HL-60 (cell line): Measurements from ENCODE around the gene LRRC42.

Experiments used
- DNase-seq, 2 experiments: peaks; one replicate each; pipeline ENCODE4 v3.0.0-alpha.2; 2010 to 2020; ENCODE audit warnings: low read depth in 1 of 2, low spot score in 1 of 2
- H3K27ac ChIP-seq: fragments of 250-450 bp; sonication (Bioruptor Pico); replicated peaks from 2 replicates; pipeline ENCODE4 v1.5.1; 2020; ENCODE audit warnings: mild to moderate bottlenecking, moderate library complexity
- H3K27me3 ChIP-seq: fragments of 250-450 bp; sonication (Bioruptor Pico); 2 replicates; pipeline ENCODE4 v1.5.1; 2021; ENCODE audit warnings: mild to moderate bottlenecking, moderate library complexity; ENCODE audit not compliant: insufficient read depth, poor library complexity, severe bottlenecking
- H3K4me3 ChIP-seq: replicated peaks from 2 replicates; pipeline ENCODE4 v1.5.1; 2011; ENCODE audit warnings: mild to moderate bottlenecking, control low read depth, low read length; ENCODE audit not compliant: insufficient read depth
- GABPA ChIP-seq: IDR thresholded peaks from 2 replicates; pipeline ENCODE4 v1.6.1; 2012; ENCODE audit warnings: low read depth
- POLR2AphosphoS5 ChIP-seq: IDR thresholded peaks from 2 replicates; pipeline ENCODE4 v1.6.1; 2012; ENCODE audit warnings: low read depth
- REST ChIP-seq: IDR thresholded peaks from 2 replicates; pipeline ENCODE4 v1.6.1; 2012; ENCODE audit warnings: low read depth; ENCODE audit not compliant: insufficient replicate concordance
- SPI1 ChIP-seq: IDR thresholded peaks from 2 replicates; pipeline ENCODE4 v1.6.1; 2012; ENCODE audit warnings: low read depth, mild to moderate bottlenecking, borderline replicate concordance
- long read RNA-seq: library from polyadenylated mRNA; unstranded; transcript quantifications from one replicate; pipeline ENCODE4 v2.0.0, GENCODE V29; 2020
- TF ChIP-seq, protein P1 (sequence below): IDR thresholded peaks from one replicate; pipeline ENCODE4 v1.5.1; 2011; ENCODE audit warnings: low read length, control low read depth, inconsistent platforms; ENCODE audit not compliant: insufficient read depth

Gene LRRC42
- long read RNA-seq, transcript LRRC42-201 (8 exons, 1,727 nt): major isoform, 44 of 101 reads
- long read RNA-seq, transcript LRRC42-203 (9 exons, 2,037 nt): minor isoform, 39 of 101 reads
- long read RNA-seq, partial matches to known transcripts: 2 of 101 reads
- long read RNA-seq, other reads (novel, unspliced or antisense): 16 of 101 reads

DNA sequence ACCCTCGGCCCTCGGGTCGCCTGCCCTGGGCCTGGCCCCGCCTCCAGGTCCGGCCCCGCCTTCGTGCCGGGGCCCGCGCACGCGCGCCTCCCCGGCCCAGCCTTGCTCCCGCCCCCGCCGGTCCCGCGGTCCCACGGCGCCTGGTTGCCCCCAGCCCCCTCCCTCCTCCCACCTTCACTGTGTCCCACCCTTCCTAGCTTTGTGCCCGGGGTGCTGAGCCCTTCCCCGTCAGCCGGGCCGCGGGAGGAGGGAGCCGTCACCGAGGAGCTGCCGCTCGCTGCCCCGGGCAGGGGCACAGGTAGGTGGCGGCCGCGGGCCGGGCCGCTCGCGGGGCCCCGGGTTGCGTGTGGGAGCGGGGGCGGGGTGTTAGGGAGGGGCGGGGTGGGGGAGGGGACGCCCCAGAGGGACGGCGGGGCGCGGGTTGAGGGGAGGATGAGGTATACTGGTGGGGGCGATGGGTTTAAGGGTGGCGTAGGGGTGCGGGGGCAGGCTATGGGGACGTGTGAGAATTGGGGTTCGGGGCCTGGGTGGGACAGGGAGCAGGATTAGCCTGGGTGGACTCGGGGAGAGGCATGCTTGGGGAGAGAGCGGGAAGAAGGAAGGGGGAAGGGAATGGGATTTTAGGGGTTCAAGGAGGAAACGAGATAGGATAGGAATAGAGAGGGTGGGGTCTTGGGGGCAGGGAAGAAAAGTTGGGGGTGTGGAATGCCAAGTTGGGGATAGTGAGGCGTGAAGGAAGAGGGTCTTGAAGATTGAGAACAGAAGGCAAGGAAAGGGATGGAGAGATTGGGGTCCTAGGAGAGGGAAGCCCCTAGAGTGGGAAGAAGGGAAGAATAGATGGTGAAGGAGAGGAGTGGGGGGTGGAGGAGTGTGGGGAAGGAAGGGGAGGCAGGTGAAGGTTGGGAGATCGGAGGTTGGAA, at the start of gene LRRC42:
LRRC42 (plus strand) TSS at position 99 of the 920 bp plus-strand sequence. CDS start 5,650 bp downstream, outside the sequence.
- TF ChIP-seq GABPA: no peak
- TF ChIP-seq REST: no peak
- TF ChIP-seq POLR2AphosphoS5: no peak
- no peak for TF ChIP-seq SPI1
- TF ChIP-seq, protein P1, sequence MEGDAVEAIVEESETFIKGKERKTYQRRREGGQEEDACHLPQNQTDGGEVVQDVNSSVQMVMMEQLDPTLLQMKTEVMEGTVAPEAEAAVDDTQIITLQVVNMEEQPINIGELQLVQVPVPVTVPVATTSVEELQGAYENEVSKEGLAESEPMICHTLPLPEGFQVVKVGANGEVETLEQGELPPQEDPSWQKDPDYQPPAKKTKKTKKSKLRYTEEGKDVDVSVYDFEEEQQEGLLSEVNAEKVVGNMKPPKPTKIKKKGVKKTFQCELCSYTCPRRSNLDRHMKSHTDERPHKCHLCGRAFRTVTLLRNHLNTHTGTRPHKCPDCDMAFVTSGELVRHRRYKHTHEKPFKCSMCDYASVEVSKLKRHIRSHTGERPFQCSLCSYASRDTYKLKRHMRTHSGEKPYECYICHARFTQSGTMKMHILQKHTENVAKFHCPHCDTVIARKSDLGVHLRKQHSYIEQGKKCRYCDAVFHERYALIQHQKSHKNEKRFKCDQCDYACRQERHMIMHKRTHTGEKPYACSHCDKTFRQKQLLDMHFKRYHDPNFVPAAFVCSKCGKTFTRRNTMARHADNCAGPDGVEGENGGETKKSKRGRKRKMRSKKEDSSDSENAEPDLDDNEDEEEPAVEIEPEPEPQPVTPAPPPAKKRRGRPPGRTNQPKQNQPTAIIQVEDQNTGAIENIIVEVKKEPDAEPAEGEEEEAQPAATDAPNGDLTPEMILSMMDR: no peak
- H3K4me3 ChIP-seq: peak within 1 kb of the TSS; percentile 92
- H3K27ac ChIP-seq: peak within 1 kb of the TSS; percentile 77
- peak in 1 of 2 experiments; percentile 68 for DNase-seq
- H3K27me3 ChIP-seq: no peaks in the 10 kb centered on the region

- TF ChIP-seq, protein P1: no peak
- TF ChIP-seq SPI1: no peak
- TF ChIP-seq POLR2AphosphoS5: no peak
- TF ChIP-seq GABPA: no peak
- no peak for TF ChIP-seq REST
- no peaks in the 10 kb centered on the region for H3K27me3 ChIP-seq
- DNase-seq: no peak
- H3K4me3 ChIP-seq: no peak overlapping the region
- no peak overlapping the region for H3K27ac ChIP-seq
Observed at GRCh38 chr1:53896635-53897229, 49.4 kb upstream of the LRRC42 start.

GRCh38 chr1:53899206-53899628, 46.9 kb upstream of the LRRC42 start:
- Histone ChIP-seq H3K27me3 (no peaks in the 10 kb centered on the region), H3K27ac (no peak overlapping the region), H3K4me3 (no peak overlapping the region)
- TF ChIP-seq GABPA (no peak), POLR2AphosphoS5 (no peak), SPI1 (no peak), REST (no peak)
- TF ChIP-seq, protein P1: no peak
- no peak for DNase-seq
